ENCODE results near the gene RPL35A.

GRCh38 chr3:197951392-197951990 lies 1.5 kb downstream of the RPL35A start:
- no peak for TF ChIP-seq MLLT1 (IDR thresholded peaks at IDR 0.05)
- TF ChIP-seq ZNF174 (CRISPR knock-in tag; IDR thresholded peaks at IDR 0.05), result no peak
- no peak for TF ChIP-seq ZBED1 (IDR thresholded peaks at IDR 0.05)

Data from K562 (cell line).